Ishikawa (cell line): ENCODE data around the gene TRPC6.

Experiments used
- FOXM1 ChIP-seq: IDR thresholded peaks from 2 replicates; pipeline ENCODE4 v1.6.1; 2012; ENCODE audit warnings: low read depth, borderline replicate concordance
- RAD21 ChIP-seq: IDR thresholded peaks from 2 replicates; pipeline ENCODE4 v1.6.1; 2012; ENCODE audit warnings: low read depth

DNA sequence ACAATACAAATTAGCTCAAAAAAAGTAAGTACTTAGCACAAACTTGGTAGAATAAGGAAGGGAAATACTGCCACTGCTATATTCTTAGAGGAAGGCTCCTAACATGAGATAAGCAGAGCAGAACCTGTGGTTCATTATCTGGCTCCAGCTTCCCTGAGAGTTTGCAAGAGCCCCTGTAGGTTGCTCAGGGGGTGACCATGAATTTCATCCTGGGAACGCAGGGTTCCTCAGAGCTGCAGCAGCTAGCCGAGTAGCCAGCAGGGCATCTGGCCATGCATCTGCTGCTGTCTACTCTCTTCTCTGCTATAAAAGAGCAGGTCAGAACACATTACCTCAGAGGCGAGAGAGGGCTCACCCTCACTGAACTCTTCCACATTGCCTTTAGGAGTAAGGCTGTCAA is 67.3 kb downstream of the TRPC6 start:
- TF ChIP-seq FOXM1 (no peak), RAD21 (no peak)
